Omental fat pad (tissue), 4 donors: Measurements from ENCODE around the gene BRD4. TPM values are rescaled to one million over a fixed set of nuclear protein-coding genes. Genes with fewer than 3 reads are reported as not detected.

Experiments used
- ATAC-seq: fragments of 150-250 bp; one replicate; pipeline ENCODE4 v1.9.1; 2016; ENCODE audit warnings: mild to moderate bottlenecking, moderate library complexity; ENCODE audit not compliant: low FRiP score
- DNase-seq: peaks from one replicate; pipeline ENCODE4 v3.0.0-alpha.2; 2019; ENCODE audit warnings: low spot score
- CTCF ChIP-seq, 3 donors: fragments of 450-650 bp; IDR thresholded peaks; one replicate each; pipeline ENCODE4 v1.5.1; 2016 to 2017; ENCODE audit warnings: antibody characterized with exemption in 3 of 3, mild to moderate bottlenecking in 3 of 3, moderate library complexity in 2 of 3
- total RNA-seq, 4 donors: library from RNA; depleted of rRNA; stranded (reverse); fragments of >200 nt; gene quantifications; one replicate each; pipeline ENCODE4 v1.1.0, GENCODE V29; 2016

BRD4 gene
- total RNA-seq, 4 donors from 2014 or later: 22.6 to 49.1 (median 30.1) TPM

DNA sequence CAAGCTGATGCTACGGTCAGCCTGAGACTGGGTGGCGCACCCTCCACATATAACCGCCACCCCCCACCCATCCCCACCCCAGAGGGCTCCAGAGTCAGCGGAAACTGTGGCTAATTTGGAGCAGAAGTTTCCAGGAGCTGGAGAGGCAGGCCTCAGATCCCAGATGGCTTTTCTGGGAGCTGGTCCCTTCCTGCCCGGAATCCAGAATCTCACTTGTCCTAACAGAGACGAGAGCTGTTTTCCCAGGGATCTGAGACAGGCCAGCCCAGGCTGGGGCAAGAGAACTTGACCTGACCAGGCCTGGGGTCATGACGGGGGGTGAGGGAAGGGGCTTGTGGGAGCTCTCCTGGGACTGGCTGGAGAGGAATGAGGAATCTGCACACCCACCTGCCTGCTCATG, 106.6 kb downstream of the BRD4 start:
- DNase-seq: no peak
- no peak for TF ChIP-seq CTCF (IDR thresholded peaks at IDR 0.05)
- ATAC-seq: no peak

- peak; percentile 26 for ATAC-seq
- TF ChIP-seq CTCF (IDR thresholded peaks at IDR 0.05): no peak
- DNase-seq: no peak
Measured at GRCh38 chr19:15223649-15224361, 108.5 kb downstream of the BRD4 start.

DNA sequence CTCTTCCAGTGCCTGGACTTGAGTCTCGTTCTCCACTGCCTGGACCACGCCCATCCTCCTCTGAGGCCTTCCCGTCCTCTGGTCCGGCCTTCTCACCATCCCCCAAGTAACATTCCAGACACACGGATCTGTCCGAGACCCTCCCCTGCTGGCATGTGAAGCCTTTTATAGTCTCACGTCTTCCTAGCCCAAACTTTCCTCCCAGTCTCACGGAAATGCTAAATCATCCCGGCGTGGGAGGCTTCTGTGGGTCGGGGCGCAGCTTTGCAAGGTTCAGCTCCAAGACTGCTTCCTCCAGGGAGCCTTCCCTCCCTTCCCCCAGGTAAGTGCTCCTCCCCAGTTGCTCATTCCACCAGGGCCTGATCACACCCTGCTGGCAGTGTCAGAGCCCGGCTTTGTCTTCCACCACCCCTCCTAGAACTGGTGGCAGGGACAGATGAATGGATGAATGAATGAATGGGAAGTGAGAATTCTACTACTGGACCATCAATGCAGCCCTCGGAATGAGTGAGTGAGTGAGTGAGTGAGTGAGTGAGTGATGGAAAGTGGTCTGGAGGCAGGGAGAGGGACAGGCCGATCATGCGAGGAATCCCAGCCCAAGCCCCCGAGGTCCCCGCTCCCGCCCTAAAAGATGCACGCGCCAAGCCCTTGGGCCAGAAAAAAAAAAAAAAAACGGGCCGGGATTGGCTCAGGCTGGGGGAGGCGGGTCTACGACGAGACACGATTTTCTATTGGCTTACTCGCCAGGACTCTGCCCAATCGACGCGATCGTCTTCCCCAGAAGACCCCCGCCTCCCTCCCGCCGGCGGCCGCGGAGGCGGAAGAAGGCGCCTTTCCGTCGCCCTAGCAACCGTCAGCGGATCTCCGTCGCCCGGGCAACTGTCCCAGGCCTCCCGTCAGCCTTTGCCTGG, 109.3 kb downstream of the BRD4 start:
- peak; percentile 95 for ATAC-seq
- peak; percentile 54 for DNase-seq
- no peak for TF ChIP-seq CTCF (IDR thresholded peaks at IDR 0.05)

GRCh38 chr19:15220833-15221232, 111.5 kb downstream of the BRD4 start:
- DNase-seq (no peak), ATAC-seq (no peak)
- no peak for TF ChIP-seq CTCF (IDR thresholded peaks at IDR 0.05)

DNA sequence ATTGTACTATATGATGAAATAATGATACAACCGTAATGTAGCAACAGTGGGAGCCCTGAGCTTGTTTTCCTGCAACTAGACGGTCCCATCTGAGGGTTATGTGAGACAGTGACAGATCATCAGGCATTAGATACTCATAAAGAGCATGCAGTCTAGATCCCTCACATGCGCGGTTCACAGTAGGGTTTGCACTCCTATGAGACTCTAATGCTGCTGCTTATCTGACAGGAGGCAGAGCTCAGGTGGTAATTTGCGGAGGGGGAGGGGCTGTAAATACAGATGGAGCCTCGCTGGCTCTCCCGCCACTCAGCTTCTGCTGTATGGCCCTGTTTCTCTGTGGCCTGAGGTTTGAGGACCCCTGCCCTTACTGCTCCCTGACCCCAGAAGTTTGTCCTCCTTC, 113.8 kb downstream of the BRD4 start:
- TF ChIP-seq CTCF (IDR thresholded peaks at IDR 0.05): no peak
- no peak for DNase-seq
- no peak for ATAC-seq

- DNase-seq (no peak), ATAC-seq (no peak)
- no peak for TF ChIP-seq CTCF (IDR thresholded peaks at IDR 0.05)
Measured at GRCh38 chr19:15216363-15216762, 116.0 kb downstream of the BRD4 start.
